ENCODE data around the gene SGSH. TPM values are rescaled to one million over a fixed set of nuclear protein-coding genes. Genes with fewer than 3 reads are reported as not detected.

The SGSH gene
- polyA plus RNA-seq, 1 experiment, result 44.4 TPM

GRCh38 chr17:80229011-80229410 lies 8.9 kb upstream of the SGSH start:
- CTCF ChIA-PET, result interaction anchor here (0.6 kb wide), 2 partner anchors 33 to 222 kb away, joined by 3 read pairs; no protein-coding TSS in a partner anchor
- Histone ChIP-seq H3K27me3 (ENCODE audit: control insufficient read depth, insufficient read depth, low read length) (no peaks in the 10 kb centered on the region), H3K4me3 (ENCODE audit: low read depth, low read length) (no peak overlapping the region), H3K36me3 (ENCODE audit: control insufficient read depth, insufficient read depth, low read length) (peaks cover 10% of the 10 kb centered on the region)
- DNase-seq (ENCODE audit: low read depth), result no peak
- TF ChIP-seq CTCF (IDR thresholded peaks at IDR 0.05; ENCODE audit: insufficient read depth, low read depth, low read length), result no peak
- POLR2A ChIA-PET, result no interaction called here

DNA sequence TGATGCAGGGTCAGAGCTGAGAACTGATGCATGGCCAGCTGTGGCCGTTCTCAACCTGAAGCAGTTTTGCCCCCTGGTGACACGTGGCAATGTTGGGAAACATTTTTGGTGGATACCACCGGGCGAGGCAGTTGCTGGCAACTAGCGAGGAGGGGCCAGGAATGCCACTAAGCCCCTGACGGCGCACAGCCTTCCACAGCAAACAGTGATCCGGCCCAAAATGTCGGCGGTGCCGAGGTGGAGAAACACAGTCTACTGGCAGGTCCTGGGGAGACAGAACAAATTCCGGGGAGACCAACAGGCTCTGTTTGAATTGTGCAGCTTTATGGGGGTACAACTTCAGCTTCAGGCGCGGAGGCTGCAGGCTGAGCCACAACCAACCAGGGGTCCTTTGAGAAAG lies 8.3 kb upstream of the SGSH start:
- Histone ChIP-seq H3K27me3 (ENCODE audit: control insufficient read depth, insufficient read depth, low read length) (no peaks in the 10 kb centered on the region), H3K36me3 (ENCODE audit: control insufficient read depth, insufficient read depth, low read length) (peaks cover 10% of the 10 kb centered on the region), H3K4me3 (ENCODE audit: low read depth, low read length) (no peak overlapping the region)
- no peak for TF ChIP-seq CTCF (IDR thresholded peaks at IDR 0.05; ENCODE audit: insufficient read depth, low read depth, low read length)
- ChIA-PET POLR2A (no interaction called here), CTCF (interaction anchor here (0.6 to 1.4 kb wide), 2 partner anchors 10 to 222 kb away, joined by 3 read pairs; no protein-coding TSS in a partner anchor)
- no peak for DNase-seq (ENCODE audit: low read depth)

GRCh38 chr17:80227666-80228065 lies 7.5 kb upstream of the SGSH start:
- DNase-seq (ENCODE audit: low read depth), result no peak
- H3K27me3 ChIP-seq (ENCODE audit: control insufficient read depth, insufficient read depth, low read length), result no peaks in the 10 kb centered on the region
- no peak for TF ChIP-seq CTCF (IDR thresholded peaks at IDR 0.05; ENCODE audit: insufficient read depth, low read depth, low read length)
- peaks cover 10% of the 10 kb centered on the region for H3K36me3 ChIP-seq (ENCODE audit: control insufficient read depth, insufficient read depth, low read length)
- ChIA-PET POLR2A (no interaction called here), CTCF (interaction anchor here (0.9 to 1.6 kb wide), 4 partner anchors 10 to 126 kb away, joined by 3 to 4 read pairs (median 3); partner anchors contain the start of gene GAA)
- H3K4me3 ChIP-seq (ENCODE audit: low read depth, low read length), result no peak overlapping the region

DNA sequence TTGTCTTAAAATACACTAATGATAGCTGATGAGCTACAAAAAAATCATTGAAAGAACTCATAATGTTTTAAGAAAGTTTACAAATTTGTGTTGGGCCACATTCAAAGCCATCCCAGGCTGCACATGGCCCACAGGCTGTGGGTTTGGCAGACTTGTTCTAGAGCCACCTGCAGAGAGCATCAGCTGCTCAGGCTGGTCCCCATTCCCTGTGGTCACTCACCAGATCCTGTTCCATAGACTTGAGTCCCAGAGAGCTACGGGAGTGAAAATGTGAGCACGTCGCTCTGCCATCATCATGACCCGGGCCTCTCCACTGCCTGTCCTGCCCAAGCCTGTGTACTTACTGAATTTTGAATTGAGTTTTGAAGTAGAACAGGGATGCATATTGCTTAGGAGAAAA lies 7.0 kb upstream of the SGSH start:
- Histone ChIP-seq H3K4me3 (ENCODE audit: low read depth, low read length) (no peak overlapping the region), H3K36me3 (ENCODE audit: control insufficient read depth, insufficient read depth, low read length) (peaks cover 10% of the 10 kb centered on the region), H3K27me3 (ENCODE audit: control insufficient read depth, insufficient read depth, low read length) (no peaks in the 10 kb centered on the region)
- ChIA-PET CTCF (interaction anchor here (0.9 to 2.6 kb wide), 5 partner anchors 11 to 126 kb away, joined by 3 to 9 read pairs (median 3); partner anchors contain the start of gene GAA), POLR2A (no interaction called here)
- no peak for DNase-seq (ENCODE audit: low read depth)
- TF ChIP-seq CTCF (IDR thresholded peaks at IDR 0.05; ENCODE audit: insufficient read depth, low read depth, low read length), result no peak

GRCh38 chr17:80225230-80225629 lies 5.1 kb upstream of the SGSH start:
- H3K27me3 ChIP-seq (ENCODE audit: control insufficient read depth, insufficient read depth, low read length), result no peaks in the 10 kb centered on the region
- POLR2A ChIA-PET, result no interaction called here
- no peak overlapping the region for H3K4me3 ChIP-seq (ENCODE audit: low read depth, low read length)
- peaks cover 8% of the 10 kb centered on the region for H3K36me3 ChIP-seq (ENCODE audit: control insufficient read depth, insufficient read depth, low read length)
- TF ChIP-seq CTCF (IDR thresholded peaks at IDR 0.05; ENCODE audit: insufficient read depth, low read depth, low read length), result no peak
- no peak for DNase-seq (ENCODE audit: low read depth)
- CTCF ChIA-PET, result interaction anchor here (0.6 to 2.6 kb wide), 2 partner anchors 29 to 84 kb away, joined by 3 to 9 read pairs; no protein-coding TSS in a partner anchor

Data from BJ (cell line).